Cardiac muscle cell (in vitro differentiated cells and primary cell): ENCODE measurements around the gene SP100. TPM values are rescaled to one million over a fixed set of nuclear protein-coding genes. Genes with fewer than 3 reads are reported as not detected.

Source experiments
- DNase-seq, 2 donors: peaks; one replicate each; pipeline versions ENCODE4 v3.0.0 to v3.0.0-alpha.2; 2010 to 2017; ENCODE audit warnings: low read depth in 1 of 2, low spot score in 1 of 2
- H3K27ac ChIP-seq: fragments of 200-600 bp; sonication (generic); 2 replicates; pipeline ENCODE4 v1.5.1; 2016
- H3K27me3 ChIP-seq: fragments of 200-600 bp; sonication (generic); 2 replicates; pipeline ENCODE4 v1.6.0; 2016; ENCODE audit warnings: control low read depth
- H3K36me3 ChIP-seq: fragments of 200-600 bp; sonication (generic); 2 replicates; pipeline ENCODE4 v1.5.1; 2016; ENCODE audit warnings: control low read depth
- H3K4me1 ChIP-seq: fragments of 200-600 bp; sonication (generic); 2 replicates; pipeline ENCODE4 v1.8.1; 2017; ENCODE audit warnings: low read depth, mild to moderate bottlenecking, mixed run types
- H3K4me3 ChIP-seq: fragments of 200-600 bp; sonication (generic); 2 replicates; pipeline ENCODE4 v1.5.1; 2016; ENCODE audit warnings: mild to moderate bottlenecking
- H3K9me3 ChIP-seq: fragments of 200-600 bp; sonication (generic); 2 replicates; pipeline ENCODE4 v1.5.1; 2017; ENCODE audit warnings: low read depth, mild to moderate bottlenecking, control low read depth
- polyA plus RNA-seq: library from polyadenylated mRNA; unstranded; fragments of >200 nt; fragmentation: Nextera tagmentation; extraction: Ambion mirVana; gene quantifications from 2 replicates; pipeline ENCODE4 v1.2.1, GENCODE V29; 2016
- total RNA-seq: library from RNA; depleted of rRNA; stranded (reverse); fragments of >200 nt; gene quantifications from 2 replicates; pipeline ENCODE4 v1.2.3, GENCODE V29; 2016
- TF ChIP-seq, protein P1 (sequence below): IDR thresholded peaks from 2 replicates; pipeline ENCODE4 v1.5.1; 2012; ENCODE audit warnings: low read depth, mild to moderate bottlenecking, low read length

SP100 gene
- total and polyA plus RNA-seq, 2 experiments from 2014 or later, result 2.0 TPM; not detected in 1

DNA sequence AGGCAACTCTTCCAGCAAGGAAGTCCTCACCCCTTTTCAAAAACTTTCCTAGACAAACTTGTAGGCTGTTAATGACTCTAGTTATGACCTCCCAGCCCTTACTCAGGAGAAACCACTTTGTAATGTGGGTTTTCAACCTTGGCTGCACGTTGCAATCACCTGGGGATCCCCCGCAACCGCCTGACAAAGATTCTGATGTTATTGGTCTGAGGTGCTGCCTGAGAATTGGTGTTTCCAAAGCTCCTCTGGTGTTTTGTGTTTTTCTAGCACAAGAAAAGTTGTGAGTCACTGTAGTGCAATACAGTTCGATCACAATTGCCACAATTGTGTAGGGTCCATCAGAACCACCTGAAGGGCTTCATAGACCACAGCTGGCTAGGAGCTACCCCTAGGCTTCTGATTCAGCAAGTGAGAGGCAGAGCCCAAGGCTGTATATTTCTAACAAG, 121.6 kb downstream of the SP100 start:
- DNase-seq, result no peak
- Histone ChIP-seq H3K36me3 (no peaks in the 10 kb centered on the region), H3K4me3 (no peak overlapping the region), H3K27me3 (no peaks in the 10 kb centered on the region), H3K4me1 (no peaks in the 10 kb centered on the region), H3K9me3 (no peaks in the 10 kb centered on the region), H3K27ac (no peak overlapping the region)
- TF ChIP-seq, protein P1, sequence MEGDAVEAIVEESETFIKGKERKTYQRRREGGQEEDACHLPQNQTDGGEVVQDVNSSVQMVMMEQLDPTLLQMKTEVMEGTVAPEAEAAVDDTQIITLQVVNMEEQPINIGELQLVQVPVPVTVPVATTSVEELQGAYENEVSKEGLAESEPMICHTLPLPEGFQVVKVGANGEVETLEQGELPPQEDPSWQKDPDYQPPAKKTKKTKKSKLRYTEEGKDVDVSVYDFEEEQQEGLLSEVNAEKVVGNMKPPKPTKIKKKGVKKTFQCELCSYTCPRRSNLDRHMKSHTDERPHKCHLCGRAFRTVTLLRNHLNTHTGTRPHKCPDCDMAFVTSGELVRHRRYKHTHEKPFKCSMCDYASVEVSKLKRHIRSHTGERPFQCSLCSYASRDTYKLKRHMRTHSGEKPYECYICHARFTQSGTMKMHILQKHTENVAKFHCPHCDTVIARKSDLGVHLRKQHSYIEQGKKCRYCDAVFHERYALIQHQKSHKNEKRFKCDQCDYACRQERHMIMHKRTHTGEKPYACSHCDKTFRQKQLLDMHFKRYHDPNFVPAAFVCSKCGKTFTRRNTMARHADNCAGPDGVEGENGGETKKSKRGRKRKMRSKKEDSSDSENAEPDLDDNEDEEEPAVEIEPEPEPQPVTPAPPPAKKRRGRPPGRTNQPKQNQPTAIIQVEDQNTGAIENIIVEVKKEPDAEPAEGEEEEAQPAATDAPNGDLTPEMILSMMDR, result no peak

DNA sequence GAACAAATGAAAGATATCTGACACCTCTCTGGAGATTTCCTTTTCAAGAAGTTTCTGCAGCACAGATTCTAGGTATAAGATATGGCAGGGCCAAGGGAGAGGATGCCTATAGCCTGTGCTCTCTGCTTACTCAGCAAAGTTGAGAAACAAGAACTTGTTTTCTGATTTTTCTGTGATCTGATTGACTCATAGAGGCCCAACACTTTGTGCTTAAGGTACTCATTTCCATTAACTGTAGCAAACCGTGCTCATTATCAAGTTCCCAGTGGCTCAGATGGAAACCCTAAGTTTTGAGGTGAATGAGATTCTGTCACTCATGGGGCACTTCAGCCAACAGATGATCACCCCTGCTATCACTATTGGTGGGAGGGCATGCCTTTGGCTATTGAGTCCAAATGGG, 124.3 kb downstream of the SP100 start:
- TF ChIP-seq, protein P1, result no peak
- Histone ChIP-seq H3K4me1 (no peaks in the 10 kb centered on the region), H3K27ac (no peak overlapping the region), H3K9me3 (no peaks in the 10 kb centered on the region), H3K36me3 (no peaks in the 10 kb centered on the region), H3K27me3 (no peaks in the 10 kb centered on the region), H3K4me3 (no peak overlapping the region)
- no peak for DNase-seq

DNA sequence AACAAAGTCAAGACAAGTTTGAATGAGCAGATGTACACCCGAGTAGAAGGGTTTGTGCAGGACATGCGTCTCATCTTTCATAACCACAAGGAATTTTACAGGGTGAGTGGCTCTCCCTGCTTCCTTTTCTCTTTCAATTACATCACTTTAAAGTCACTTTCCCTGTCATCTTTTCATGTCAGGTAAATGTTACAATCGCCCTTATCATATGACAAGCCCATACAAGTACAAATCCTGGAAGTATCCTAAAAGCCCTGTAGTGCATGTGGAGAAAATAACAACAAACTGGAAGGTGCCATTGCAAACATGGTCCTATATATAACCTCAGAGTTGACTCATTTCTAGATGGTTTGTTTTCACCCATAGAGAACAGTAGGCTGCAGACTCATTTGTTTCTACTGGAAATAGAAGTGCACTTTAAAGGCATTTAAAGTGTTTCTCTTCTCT, 126.0 kb downstream of the SP100 start:
- TF ChIP-seq, protein P1, result no peak
- Histone ChIP-seq H3K4me1 (no peaks in the 10 kb centered on the region), H3K9me3 (no peaks in the 10 kb centered on the region), H3K36me3 (no peaks in the 10 kb centered on the region), H3K4me3 (no peak overlapping the region), H3K27me3 (no peaks in the 10 kb centered on the region), H3K27ac (no peak overlapping the region)
- DNase-seq, result peak in 1 of 2 donors; percentile 52

DNA sequence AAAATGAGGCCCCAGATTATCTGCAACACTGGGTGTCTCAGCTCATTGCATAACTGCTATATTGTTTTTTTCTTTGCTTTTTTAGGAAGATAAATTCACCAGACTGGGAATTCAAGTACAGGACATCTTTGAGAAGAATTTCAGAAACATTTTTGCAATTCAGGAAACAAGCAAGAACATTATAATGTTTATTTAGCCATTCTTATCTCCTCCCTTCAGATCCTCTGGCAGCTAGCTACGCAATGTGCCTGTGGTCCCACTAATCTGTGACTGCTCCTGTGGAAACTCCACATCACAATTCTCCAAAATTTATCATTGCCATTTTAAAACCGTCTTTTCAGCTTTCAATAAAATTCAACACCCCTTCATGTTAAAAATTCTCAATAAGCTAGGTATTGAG, 126.8 kb downstream of the SP100 start:
- Histone ChIP-seq H3K36me3 (no peaks in the 10 kb centered on the region), H3K27me3 (no peaks in the 10 kb centered on the region), H3K4me3 (no peak overlapping the region), H3K4me1 (no peaks in the 10 kb centered on the region), H3K27ac (no peak overlapping the region), H3K9me3 (no peaks in the 10 kb centered on the region)
- TF ChIP-seq, protein P1, result no peak
- DNase-seq, result peak in 1 of 2 donors; percentile 87

DNA sequence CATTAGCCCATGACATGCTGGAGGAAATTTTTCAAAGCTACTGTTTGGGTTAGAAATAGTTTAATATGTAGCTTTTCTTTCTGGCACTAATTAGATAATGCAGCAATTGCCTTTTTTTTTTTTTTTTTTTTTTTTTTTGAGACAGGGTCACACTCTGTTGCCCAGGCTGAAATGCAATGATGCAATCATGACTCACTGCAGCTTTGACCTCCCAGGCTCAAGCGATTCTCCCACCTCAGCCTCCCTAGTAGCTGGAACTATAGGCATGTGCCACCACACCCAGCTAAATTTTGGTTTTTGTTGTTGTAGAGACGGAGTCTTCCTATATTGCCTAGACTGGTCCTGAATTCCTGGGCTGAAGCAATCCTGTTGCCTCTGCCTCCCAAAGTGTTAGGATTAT, 136.2 kb downstream of the SP100 start:
- H3K4me1 ChIP-seq, result no peaks in the 10 kb centered on the region
- H3K36me3 ChIP-seq, result no peaks in the 10 kb centered on the region
- no peaks in the 10 kb centered on the region for H3K27me3 ChIP-seq
- TF ChIP-seq, protein P1, result no peak
- H3K9me3 ChIP-seq, result no peaks in the 10 kb centered on the region
- no peak overlapping the region for H3K27ac ChIP-seq
- DNase-seq, result peak in 1 of 2 donors; percentile 17
- H3K4me3 ChIP-seq, result no peak overlapping the region

DNA sequence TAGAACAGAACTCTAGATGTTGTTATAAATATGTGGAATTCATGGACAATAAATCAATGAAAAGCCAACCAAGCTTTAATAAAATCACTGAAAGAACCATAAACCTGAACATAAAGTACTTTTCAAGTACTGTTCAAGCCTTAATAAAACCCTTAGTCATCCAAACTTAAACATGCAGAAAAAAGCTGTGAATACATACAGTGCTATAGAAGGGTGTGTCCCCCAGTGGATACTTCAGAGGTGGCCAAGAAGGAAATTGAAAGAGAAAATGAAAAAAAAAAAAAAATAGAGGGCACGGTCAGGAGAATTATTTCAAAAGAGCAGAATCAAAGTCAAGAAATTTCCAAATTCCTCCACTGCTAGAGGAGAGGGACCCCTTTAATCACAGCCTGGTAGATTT, 141.1 kb downstream of the SP100 start:
- H3K9me3 ChIP-seq, result no peaks in the 10 kb centered on the region
- TF ChIP-seq, protein P1, result no peak
- DNase-seq, result no peak

More for the DNA sequence above, 141.1 kb downstream of the SP100 start:
- H3K36me3 ChIP-seq, result no peaks in the 10 kb centered on the region
- no peak overlapping the region for H3K27ac ChIP-seq
- no peaks in the 10 kb centered on the region for H3K4me1 ChIP-seq
- H3K4me3 ChIP-seq, result no peak overlapping the region
- H3K27me3 ChIP-seq, result no peaks in the 10 kb centered on the region
